B cell (primary cell): ENCODE measurements around the gene ANKRD44. TPM values are rescaled to one million over a fixed set of nuclear protein-coding genes. Genes with fewer than 3 reads are reported as not detected.

Source experiments
- ATAC-seq: fragments of 200-7000 bp; cut with Tn5 transposase; one replicate; pipeline ENCODE4 v1.10.0; 2021; ENCODE audit warnings: low read depth, mild to moderate bottlenecking, moderate number of reproducible peaks, moderate library complexity
- CTCF ChIA-PET: fragments of 350-600 bp; sonication (Branson Sonifier 250); formaldehyde crosslinking; loops from one replicate; lab custom pipeline; 2021; ENCODE audit warnings: antibody characterized with exemption, inconsistent platforms; lab: Charles Lee
- POLR2A ChIA-PET: fragments of 350-600 bp; sonication (Branson Sonifier 250); formaldehyde crosslinking; loops from one replicate; lab custom pipeline; 2021; ENCODE audit warnings: antibody characterized with exemption; lab: Charles Lee
- DNase-seq: peaks from one replicate; pipeline ENCODE4 v3.0.0; 2013
- H2AFZ ChIP-seq: 2 replicates; pipeline ENCODE4 v1.6.1; 2012; ENCODE audit warnings: mild to moderate bottlenecking, low read depth, low read length; ENCODE audit not compliant: insufficient read depth, poor library complexity, severe bottlenecking
- H3K27ac ChIP-seq, 2 donors: 1 replicate in 1 of 2; 2 replicates in 1 of 2; pipeline ENCODE4 v1.5.1; 2012 to 2013; ENCODE audit warnings: low read length in 2 of 2, mild to moderate bottlenecking in 2 of 2, moderate library complexity in 1 of 2
- H3K27me3 ChIP-seq, 4 experiments: fragments of 200-600 bp in 1 of 4; sonication (generic) in 1 of 4; replicated peaks in 1 of 4; 1 replicate in 2 of 4; 2 replicates in 2 of 4; pipeline versions ENCODE4 v1.6.1 to v1.7.0; 2013 to 2016; ENCODE audit warnings: low read length in 3 of 4, mild to moderate bottlenecking in 2 of 4, mixed read lengths in 1 of 4, moderate library complexity in 1 of 4; ENCODE audit not compliant: insufficient read depth in 4 of 4, control insufficient read depth in 3 of 4; ENCODE audit errors: control extremely low read depth in 1 of 4
- H3K36me3 ChIP-seq, 2 experiments: replicated peaks in 1 of 2; 1 replicate in 1 of 2; 2 replicates in 1 of 2; pipeline versions ENCODE4 v1.6.1 to v1.7.1; 2013; ENCODE audit warnings: low read length in 1 of 2; ENCODE audit not compliant: insufficient read depth in 2 of 2, control insufficient read depth in 1 of 2; ENCODE audit errors: control extremely low read depth in 1 of 2, extremely low read depth in 1 of 2
- H3K4me1 ChIP-seq, 2 donors: fragments of 200-600 bp in 1 of 2; sonication (generic) in 1 of 2; 1 replicate in 1 of 2; 2 replicates in 1 of 2; pipeline versions ENCODE4 v1.5.1 to v1.6.1; 2013 to 2017; ENCODE audit warnings: low read length in 2 of 2; ENCODE audit not compliant: control insufficient read depth in 2 of 2, insufficient read depth in 2 of 2
- H3K4me2 ChIP-seq: replicated peaks from 2 replicates; pipeline ENCODE3; 2012; ENCODE audit warnings: mild to moderate bottlenecking, low read depth, low read length; ENCODE audit not compliant: poor library complexity, severe bottlenecking
- H3K4me3 ChIP-seq, 5 experiments: fragments of 200-600 bp in 1 of 5; sonication (generic) in 1 of 5; 1 replicate in 3 of 5; 2 replicates in 2 of 5; pipeline versions ENCODE4 v1.5.1 to v1.7.0; 2011 to 2016; ENCODE audit warnings: low read length in 4 of 5, mild to moderate bottlenecking in 4 of 5, low read depth in 2 of 5, control low read depth in 1 of 5, moderate library complexity in 1 of 5; ENCODE audit not compliant: insufficient read depth in 1 of 5; ENCODE audit errors: control extremely low read depth in 1 of 5, extremely low read depth in 1 of 5
- H3K79me2 ChIP-seq: fragments of 200-600 bp; sonication (generic); one replicate; pipeline ENCODE4 v1.6.0; 2016; ENCODE audit warnings: low read length; ENCODE audit not compliant: control insufficient read depth, insufficient read depth
- H3K9ac ChIP-seq: fragments of 200-600 bp; sonication (generic); 2 replicates; pipeline ENCODE4 v1.6.1; 2017; ENCODE audit warnings: mild to moderate bottlenecking, low read length, moderate library complexity
- H3K9me3 ChIP-seq, 3 donors: one replicate each; pipeline versions ENCODE4 v1.6.1 to v1.7.1; 2013; ENCODE audit warnings: low read length in 2 of 3; ENCODE audit not compliant: control insufficient read depth in 2 of 3, insufficient read depth in 1 of 3; ENCODE audit errors: control extremely low read depth in 1 of 3
- H4K20me1 ChIP-seq: 2 replicates; pipeline ENCODE4 v1.6.0; 2012; ENCODE audit warnings: mild to moderate bottlenecking, low read length; ENCODE audit not compliant: insufficient read depth, control insufficient read depth, poor library complexity, severe bottlenecking
- H3K27ac Mint-ChIP-seq: one replicate; pipeline ENCODE4 v1.8.0; 2021; ENCODE audit warnings: mixed read lengths
- H3K27me3 Mint-ChIP-seq: one replicate; pipeline ENCODE4 v1.8.0; 2021; ENCODE audit warnings: mixed read lengths
- H3K4me1 Mint-ChIP-seq: one replicate; pipeline ENCODE4 v1.8.0; 2021; ENCODE audit warnings: mixed read lengths
- H3K4me3 Mint-ChIP-seq: one replicate; pipeline ENCODE4 v1.8.0; 2021; ENCODE audit warnings: mixed read lengths
- H3K9me3 Mint-ChIP-seq: one replicate; pipeline ENCODE4 v1.8.0; 2022; ENCODE audit warnings: mixed read lengths; ENCODE audit not compliant: insufficient read depth
- CTCF ChIP-seq: fragments of 200-600 bp; IDR thresholded peaks from one replicate; pipeline ENCODE4 v1.8.0; 2022; ENCODE audit warnings: antibody characterized with exemption, mild to moderate bottlenecking
- EZH2 ChIP-seq: IDR thresholded peaks from 2 replicates; pipeline ENCODE4 v1.6.1; 2012; ENCODE audit warnings: borderline replicate concordance, low read depth, mild to moderate bottlenecking, moderate library complexity, low read length; ENCODE audit not compliant: insufficient read depth, poor library complexity, severe bottlenecking
- WGBS: methylation state at CpG from one replicate; pipeline ENCODE4 v1.1.5; 2013; ENCODE audit warnings: missing lambda C conversion rate; ENCODE audit not compliant: insufficient coverage; 5-methylcytosine and 5-hydroxymethylcytosine counted together
- intact Hi-C: fragments of 100-400 bp; cut with micrococcal nuclease; formaldehyde crosslinking; loops from one replicate; pipeline ENCODE4 v1.10.0; 2022
- polyA plus RNA-seq: library from polyadenylated mRNA; depleted of rRNA; stranded (reverse); fragments of >200 nt; gene quantifications from 2 replicates; pipeline ENCODE4 v1.2.3, GENCODE V29; 2012
- total RNA-seq, 2 donors: library from RNA; stranded (reverse); fragments of 120-200 nt in 1 of 2; gene quantifications; 1 replicate in 1 of 2; 2 replicates in 1 of 2; pipeline versions ENCODE4 v1.2.3 to v1.2.4, GENCODE V29; 2013 to 2022

Gene ANKRD44
- total and polyA plus RNA-seq, 2 donors (not counting 1 experiment from before 2014, with no cell fraction given), result 92.6 to 457 TPM

GRCh38 chr2:196990092-196990491, 320.5 kb downstream of the ANKRD44 start:
- Histone ChIP-seq H3K4me3 (no peak overlapping the region), H4K20me1 (no peaks in the 10 kb centered on the region), H3K36me3 (peaks cover 2 to 63% of the 10 kb centered on the region in 2 experiments), H3K27me3 (no peaks in the 10 kb centered on the region), H3K79me2 (no peaks in the 10 kb centered on the region), H3K9ac (no peak overlapping the region), H3K27ac (peak overlapping the region in 1 of 2 donors; percentile 40), H3K4me1 (peaks cover 12 to 15% of the 10 kb centered on the region in 2 donors), H3K4me2 (no peak overlapping the region), H3K9me3 (no peaks in the 10 kb centered on the region), H2AFZ (no peak overlapping the region)
- no peak overlapping the region for H3K4me3 Mint-ChIP-seq
- DNase-seq, result no peak
- H3K27me3 Mint-ChIP-seq, result no peaks in the 10 kb centered on the region
- H3K4me1 Mint-ChIP-seq, result peaks cover 40% of the 10 kb centered on the region
- CTCF ChIA-PET, result interaction anchor here (0.6 to 1.3 kb wide), 3 partner anchors 60 to 270 kb away, joined by 3 to 4 read pairs (median 4); no protein-coding TSS in a partner anchor
- H3K27ac Mint-ChIP-seq, result peak overlapping the region; percentile 61
- H3K9me3 Mint-ChIP-seq, result no peaks in the 10 kb centered on the region
- intact Hi-C loops, result no loop called here
- POLR2A ChIA-PET, result no interaction called here
- WGBS, result no CpG with 5 or more reads among the region's 1 CpG
- TF ChIP-seq CTCF, result no peak
- no peak for TF ChIP-seq EZH2
- no peak for ATAC-seq

- Histone ChIP-seq H2AFZ (no peak overlapping the region), H3K4me2 (no peak overlapping the region), H3K27ac (peak overlapping the region in 1 of 2 donors; percentile 40), H3K27me3 (no peaks in the 10 kb centered on the region), H3K9me3 (no peaks in the 10 kb centered on the region), H3K36me3 (peaks cover 2 to 57% of the 10 kb centered on the region in 2 experiments), H3K4me1 (peaks cover 12 to 15% of the 10 kb centered on the region in 2 donors), H3K9ac (no peak overlapping the region), H3K4me3 (no peak overlapping the region), H3K79me2 (no peaks in the 10 kb centered on the region), H4K20me1 (no peaks in the 10 kb centered on the region)
- no peak for ATAC-seq
- CTCF ChIA-PET, result interaction anchor here (0.6 to 1.3 kb wide), 3 partner anchors 61 to 270 kb away, joined by 3 to 4 read pairs (median 4); no protein-coding TSS in a partner anchor
- POLR2A ChIA-PET, result interaction anchor here (0.9 kb wide), 1 partner anchor 62 kb away, joined by 4 read pairs; no protein-coding TSS in a partner anchor
- DNase-seq, result no peak
- H3K27ac Mint-ChIP-seq, result peak overlapping the region; percentile 68
- H3K9me3 Mint-ChIP-seq, result no peaks in the 10 kb centered on the region
- TF ChIP-seq CTCF (no peak), EZH2 (no peak)
- 89% methylated on average over 2 of the region's 4 CpGs for WGBS
- no peak overlapping the region for H3K4me3 Mint-ChIP-seq
- H3K4me1 Mint-ChIP-seq, result peaks cover 40% of the 10 kb centered on the region
- H3K27me3 Mint-ChIP-seq, result no peaks in the 10 kb centered on the region
- intact Hi-C loops, result loop anchor here (5.0 kb wide), 1 partner anchor 62 kb away; the partner anchor contains the start of gene PGAP1
Measured at GRCh38 chr2:196989496-196989895, 321.1 kb downstream of the ANKRD44 start.
